HG03520 (cell line): ENCODE data around the gene SCGB1C1.
A peak's percentile ranks its signal among the peaks of the same experiment; 100 is the strongest.
"Not testable (repeated sequence)": the region's sequence is repeated elsewhere in the genome, so short reads cannot be mapped to it uniquely, and the experiment has no call there.

Experiments used
- ATAC-seq: cut with Tn5 transposase; IDR thresholded peaks from one replicate; pipeline ENCODE4 v1.9.1; 2021; ENCODE audit warnings: mild to moderate bottlenecking, moderate library complexity; ENCODE audit not compliant: unreplicated experiment

The SCGB1C1 gene

DNA sequence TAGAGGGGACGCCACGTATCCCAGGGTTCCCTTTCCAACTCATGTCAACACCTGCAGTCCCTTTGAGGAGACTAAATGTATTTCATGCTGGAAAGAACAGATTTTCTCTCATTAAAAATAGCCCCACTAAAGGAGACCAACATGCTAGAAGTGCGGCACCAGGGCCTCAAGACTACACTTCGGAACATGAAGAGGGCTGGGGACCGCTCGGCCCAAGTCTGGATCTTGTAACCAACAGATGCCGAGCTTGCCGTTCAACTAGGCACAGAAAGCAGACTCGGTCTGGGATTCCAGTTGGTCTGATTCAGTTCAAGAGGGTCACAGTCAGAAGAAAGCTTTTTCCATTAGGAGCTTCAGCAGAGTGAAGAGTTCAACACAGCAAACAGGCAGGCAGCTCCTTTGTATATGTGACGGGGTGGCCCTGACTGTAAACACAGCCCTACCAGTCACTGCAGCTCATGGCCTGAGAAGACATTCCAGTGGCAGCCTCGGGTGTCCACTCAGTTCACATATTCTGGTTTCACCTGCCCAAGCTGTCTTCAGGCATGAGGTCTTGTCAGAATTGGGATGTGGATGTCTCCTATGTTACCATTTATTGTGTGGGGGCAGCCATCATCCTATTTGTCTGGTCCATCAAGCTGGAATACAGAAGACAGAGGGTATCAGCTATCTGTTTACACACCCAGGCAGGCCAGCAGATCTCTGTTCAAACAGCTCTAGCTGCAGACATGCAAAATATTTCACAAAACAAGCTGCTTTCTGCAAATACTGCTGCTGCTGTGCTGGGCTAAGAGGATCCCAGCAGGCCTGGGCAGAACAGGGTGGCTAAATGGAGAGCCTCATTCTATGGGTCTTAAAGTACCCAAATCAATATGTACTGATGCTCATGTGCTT, 23.4 kb downstream of the SCGB1C1 start:
- no peak for ATAC-seq

DNA sequence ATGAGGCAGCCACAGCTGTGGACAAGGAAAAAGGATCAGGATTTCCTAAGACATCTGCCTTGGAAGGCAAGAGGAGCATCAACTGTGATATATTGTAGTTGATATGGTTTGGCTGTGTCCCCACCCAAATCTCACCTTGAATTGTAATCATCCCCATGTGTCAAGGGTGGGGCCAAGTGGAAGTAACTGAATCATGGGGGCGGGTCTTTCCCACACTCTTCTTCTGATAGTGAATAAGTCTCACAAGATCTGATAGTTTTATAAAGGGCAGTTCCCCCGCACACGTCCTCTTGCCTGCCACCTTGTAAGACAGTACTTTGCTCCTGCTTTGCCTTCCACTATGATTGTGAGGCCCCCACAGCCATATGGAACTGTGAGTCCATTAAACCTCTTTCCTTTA, 24.8 kb downstream of the SCGB1C1 start:
- no peak for ATAC-seq

DNA sequence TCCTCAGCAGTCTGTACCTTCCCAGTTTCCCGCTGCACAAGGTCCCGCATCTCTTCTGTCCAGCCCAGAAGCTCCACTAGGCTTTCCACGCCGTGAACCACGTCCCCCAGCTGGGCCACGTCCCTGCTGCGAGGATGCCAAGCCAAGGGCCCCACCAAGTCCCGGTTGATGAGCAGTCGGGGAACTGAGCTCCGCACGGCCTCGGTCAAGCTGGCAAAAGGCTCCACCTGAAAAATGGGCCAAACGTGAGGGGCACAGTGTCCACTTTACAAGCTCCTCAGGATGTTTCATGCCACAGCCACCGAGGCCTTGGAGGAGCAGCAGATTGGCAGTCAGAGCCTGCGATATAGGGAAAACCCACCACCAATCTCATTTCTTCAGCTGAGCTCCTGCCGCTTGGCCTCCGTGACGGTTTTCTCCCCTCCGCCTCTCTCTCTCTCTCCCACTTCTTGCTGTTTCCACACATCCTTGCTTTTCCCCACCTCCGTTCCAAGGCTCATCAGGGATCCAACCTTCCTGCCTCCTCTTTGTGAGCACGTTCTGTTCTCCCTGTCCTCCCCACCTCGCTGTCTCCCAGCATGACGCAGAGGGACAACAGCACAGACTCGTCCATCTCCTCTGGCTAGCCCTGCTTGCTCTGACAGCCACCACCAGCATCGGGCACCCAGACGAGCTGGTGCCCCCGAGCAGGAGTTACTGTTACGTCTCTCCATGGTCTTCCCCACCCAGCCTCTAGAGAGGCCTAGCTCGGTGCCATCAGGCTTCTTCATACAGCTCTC, 26.1 kb downstream of the SCGB1C1 start:
- ATAC-seq = no peak

DNA sequence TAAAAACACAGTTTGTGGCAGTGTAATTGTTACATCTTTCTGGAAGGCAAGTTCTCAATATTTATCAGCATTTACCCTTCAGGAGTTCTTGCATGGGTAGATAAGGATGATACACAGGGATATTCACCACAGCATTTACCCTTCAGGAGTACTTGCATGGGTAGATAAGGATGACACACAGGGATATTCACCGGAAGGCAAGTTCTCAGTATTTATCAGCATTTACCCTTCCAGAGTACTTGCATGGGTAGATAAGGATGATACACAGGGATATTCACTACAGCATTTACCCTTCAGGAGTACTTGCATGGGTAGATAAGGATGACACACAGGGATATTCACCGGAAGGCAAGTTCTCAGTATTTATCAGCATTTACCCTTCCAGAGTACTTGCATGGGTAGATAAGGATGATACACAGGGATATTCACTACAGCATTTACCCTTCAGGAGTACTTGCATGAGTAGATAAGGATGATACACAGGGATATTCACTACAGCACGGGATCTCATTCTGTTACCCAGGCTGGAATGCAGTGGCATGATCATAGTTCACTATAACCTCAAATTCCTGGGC, 27.9 kb downstream of the SCGB1C1 start:
- ATAC-seq = not testable (repeated sequence)

DNA sequence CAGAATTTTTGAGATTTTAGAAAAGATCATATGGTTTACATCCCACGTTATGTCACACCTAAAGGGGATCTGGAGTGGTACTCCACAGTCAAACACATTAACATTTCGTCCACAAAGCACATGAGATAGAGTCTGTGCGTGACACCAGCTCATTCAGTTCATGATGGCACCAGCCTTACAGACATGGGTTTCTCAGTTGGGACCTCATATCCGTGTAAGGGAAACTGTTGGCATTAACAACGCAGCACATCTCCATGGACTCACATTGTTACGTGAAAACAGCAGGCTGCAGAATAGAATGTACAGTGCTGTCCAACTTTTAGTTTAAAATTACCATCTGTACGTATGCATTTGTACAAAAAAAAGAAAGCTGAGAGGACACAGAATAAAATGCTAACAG, 28.7 kb downstream of the SCGB1C1 start:
- ATAC-seq = no peak

DNA sequence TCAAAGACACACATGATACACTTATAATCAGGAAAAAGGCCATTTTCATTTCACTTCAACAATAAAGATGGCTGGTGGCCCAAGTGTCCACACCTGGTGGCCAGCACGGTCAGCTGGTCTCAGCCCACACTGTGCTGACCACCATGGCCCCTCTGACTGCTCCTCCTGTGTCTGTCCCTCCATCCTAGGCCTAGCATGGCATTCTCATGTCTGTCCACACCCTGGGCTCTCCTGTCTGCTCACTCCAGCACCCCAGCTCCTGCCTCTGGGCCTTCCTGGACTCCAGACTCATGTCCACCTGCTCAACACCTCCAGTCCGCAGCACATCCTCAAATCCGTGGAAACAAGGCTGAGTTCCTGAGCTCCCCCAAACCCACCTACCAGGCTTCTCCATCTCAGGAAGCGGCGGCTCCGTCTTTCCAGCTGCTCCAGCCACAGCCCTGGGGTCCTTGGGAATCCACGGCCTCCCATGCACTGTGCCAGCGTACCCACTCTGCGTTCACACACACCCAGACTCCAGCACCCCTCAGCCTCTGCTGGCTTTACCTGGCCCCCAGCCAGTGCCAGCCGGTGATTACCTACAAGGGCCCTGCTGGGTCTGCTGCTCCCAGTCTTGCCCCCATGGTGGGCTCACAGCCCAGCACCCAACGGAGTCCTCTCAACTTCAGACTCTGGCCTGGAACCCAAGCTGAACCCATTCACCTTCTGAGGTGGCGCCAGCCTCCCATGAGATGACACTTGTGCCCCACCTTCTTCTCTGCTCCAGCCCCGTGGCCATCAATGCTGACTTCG, 29.3 kb downstream of the SCGB1C1 start:
- no peak for ATAC-seq

DNA sequence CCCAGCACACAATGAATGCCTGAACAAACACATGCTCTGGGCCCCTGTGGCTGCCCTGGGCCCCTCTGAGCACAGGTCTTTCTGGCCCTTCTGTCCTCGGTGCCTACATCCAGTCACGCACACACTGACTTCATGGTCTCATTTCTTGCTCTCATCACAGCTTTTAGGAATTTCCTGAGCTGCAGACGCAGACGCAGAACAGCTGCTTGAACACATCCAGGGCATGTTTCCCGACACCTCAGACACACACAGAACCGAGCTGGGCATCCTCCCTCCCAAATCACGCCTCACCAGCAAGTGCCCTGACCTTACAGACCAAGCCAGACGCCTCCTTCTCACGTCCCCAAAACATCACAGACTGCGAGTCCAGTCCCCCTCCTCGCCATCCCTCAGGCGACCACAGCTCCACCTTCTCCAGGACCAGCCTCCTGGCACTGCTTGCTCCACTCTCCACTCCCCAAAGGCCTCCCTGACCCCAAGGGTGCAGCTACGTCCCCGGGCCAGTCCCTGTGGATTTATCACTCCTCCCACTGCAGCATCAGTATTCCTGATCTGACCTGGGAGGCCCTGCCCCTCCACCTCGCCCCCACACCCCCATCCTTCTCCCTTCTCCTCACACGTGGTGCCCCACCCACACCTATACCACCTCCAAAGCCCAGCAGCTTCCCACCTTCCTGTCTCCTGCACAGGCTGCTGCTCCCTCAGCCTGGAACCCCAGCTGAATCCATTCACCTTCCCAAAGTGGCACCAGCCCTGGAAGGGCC, 30.3 kb downstream of the SCGB1C1 start:
- no peak for ATAC-seq

DNA sequence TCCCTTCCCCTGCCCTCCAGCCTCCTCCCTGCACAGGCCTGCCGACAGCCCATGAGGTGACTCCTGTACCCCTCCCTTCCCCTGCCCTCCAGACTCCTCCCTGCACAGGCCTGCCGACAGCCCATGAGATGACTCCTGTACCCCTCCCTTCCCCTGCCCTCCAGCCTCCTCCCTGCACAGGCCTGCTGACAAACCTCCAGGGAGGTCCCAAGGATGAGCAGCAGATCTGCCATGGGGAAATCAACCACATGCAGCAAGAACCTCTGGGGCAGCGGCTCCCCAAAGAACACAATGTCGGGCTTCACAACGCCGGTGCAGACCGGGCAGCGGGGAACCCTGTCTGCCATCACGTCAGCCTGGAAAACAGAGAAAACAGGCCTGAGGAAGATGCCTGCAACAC, 31.0 kb downstream of the SCGB1C1 start:
- ATAC-seq = no peak

DNA sequence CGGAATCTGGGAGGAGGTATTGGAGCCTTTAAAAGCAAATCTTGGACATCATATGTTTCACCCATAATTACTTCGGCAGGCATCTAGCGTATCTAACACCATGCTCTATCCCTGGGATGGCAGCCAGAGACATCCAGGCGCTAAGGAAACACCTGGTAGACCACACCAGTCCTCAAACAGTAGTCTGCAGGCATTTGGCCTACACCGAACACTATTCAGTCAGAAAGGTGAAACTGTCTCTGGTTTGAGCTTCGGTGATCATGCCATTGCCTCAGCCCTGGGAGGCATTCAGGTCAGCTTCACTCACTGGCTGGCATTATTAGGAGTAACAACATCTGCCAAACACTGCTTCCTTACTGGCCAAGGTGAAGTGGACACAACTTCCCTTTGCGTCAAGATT, 31.5 kb downstream of the SCGB1C1 start:
- ATAC-seq = no peak

DNA sequence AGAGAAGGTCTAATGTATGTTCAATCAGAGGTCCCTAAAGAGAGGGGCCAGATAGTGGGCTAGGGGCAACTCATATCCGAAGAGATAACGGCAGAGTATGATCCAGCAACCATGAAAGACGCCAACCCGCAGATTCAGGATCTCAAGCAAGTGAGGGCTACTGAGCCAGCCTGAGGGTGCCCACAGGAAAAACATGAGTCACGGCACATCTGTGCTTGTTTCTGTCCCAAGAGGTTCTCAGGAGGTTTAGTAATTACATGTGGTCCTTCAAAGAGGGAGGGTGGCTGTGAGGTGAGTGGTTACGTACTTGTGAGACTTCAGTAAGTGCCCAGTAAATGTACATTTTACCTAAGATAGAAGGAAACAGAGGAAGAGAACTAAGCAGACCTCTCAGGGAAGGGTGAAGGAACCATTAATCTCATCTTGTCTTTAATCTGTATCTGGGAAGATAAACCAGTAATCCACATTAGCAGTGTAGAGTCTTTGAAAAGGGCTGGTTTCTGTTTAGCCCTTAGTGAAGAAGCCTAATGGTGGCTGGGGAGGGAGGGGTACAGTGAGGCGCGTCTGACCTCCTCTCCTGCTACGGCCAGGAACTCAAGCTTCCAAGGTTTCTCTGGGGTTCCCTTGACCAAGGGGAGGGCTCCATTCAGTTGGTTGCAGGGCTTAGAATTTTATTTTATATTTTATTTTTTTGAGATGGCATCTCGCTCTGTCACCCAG, 33.0 kb downstream of the SCGB1C1 start:
- no peak for ATAC-seq

DNA sequence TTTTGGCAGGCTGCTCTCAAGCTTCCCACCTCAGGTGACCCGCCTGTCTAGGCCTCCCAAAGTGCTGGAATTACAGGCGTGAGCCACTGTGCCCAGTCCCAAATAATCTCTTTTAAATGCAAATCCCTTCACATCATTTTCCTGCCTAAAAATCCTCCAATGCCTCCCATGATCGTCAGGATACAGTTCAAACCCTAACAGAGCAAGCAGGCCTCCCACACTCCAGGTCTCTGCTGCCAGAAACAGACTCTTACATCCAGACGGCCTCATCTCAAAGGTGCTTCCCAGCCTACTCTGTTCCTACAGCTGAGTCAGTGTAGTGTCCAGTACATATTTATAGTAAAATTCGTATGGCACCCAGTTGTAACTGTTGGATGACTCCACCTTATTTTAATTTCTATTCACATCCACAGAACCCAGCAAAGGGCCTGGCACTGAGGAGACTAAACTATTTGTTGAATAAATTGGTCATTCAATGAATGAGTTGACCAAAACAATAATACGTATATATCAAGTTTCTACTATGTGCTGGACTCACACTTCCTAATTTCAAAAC, 35.0 kb downstream of the SCGB1C1 start:
- ATAC-seq = no peak

DNA sequence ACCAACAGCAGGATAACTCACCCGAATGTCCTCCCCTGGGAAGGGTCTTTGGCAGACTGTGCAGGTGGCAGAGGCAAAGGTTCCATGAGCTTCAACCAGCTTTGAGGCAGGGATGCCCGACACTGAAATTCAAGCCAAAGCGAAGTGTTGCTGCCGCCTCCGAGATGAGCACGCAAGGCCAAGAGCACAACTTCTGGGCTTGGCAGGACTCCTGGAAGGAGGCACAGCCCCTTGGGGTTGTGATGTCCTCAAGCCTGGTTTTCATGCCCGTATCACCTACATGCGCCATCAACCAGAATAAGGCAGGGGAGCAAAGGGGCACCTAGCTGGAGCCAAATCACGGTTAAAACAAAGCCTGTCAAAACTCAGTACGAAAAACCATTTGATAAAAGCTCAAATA, 37.6 kb downstream of the SCGB1C1 start:
- ATAC-seq = no peak

DNA sequence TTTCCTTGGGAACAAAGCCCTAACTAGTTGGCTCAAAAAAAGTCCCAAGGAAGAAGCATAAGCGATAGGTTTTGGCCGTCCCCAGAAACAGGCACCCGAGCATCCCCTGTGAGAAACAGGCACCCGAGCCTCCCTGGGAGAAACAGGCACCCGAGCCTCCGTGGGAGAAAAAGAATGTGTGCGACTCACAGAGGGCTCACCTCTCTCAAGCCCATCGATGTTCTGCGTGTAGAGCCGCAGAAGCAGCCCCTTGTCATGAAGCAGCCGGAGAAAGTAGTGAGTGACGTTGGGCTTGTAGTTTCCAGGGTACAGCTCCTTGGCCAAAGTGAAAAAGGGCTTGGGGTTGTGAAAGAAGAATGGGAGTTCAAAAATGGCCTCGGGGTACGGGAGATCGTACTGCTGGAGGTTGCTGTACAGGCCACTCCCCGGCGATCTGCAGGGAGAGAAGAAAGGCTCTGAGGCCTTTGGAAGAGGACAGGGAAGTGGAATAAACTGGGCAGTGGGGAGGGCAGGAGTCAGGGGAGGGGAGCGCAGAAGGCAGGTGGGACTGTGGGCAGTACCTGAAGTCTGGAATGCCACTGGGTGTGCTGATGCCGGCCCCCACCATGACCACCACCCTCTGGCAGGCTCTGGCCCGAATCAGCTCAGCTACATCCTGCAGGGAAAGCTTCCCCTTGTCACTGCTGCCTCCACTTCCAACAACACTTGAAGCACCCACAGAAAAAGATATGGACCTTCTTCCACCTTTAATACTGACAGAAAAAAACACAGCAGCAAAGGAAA, 40.1 kb downstream of the SCGB1C1 start:
- no peak for ATAC-seq

DNA sequence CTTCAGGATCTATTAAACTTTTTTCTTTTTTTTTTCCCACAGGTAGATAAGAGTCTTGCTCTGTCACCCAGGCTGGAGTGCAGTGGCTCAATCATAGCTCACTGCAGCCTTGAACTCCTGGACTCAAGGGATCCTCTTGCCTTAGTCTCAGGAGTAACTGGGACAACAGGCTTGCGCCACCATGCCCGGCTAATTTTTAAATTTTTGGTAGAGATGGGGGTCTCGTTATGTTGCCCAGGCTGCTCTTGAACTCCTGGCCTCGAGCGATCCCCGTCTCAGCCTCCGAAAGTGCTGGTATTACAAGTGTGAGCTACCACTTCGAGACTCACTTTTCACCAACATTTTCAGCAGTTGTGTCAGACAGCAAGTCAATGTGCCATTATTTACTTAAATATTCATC, 42.3 kb downstream of the SCGB1C1 start:
- no peak for ATAC-seq

DNA sequence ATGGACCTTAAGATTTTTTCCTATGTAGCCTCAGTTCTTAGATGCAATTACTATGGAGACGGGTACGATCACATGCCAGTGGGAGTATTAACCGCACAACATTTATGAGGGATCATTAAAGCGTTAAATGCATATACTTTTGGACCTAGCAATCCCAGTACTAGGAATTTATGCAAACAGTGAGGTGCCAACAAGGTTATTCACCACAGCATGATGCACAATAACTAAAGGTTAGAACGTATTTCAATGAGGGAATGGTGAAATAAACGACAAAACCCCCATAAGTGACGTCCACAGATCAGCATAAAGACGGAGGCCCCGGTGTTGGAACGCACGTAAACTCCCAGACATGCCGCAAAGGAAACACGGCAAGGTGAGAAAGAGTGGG, 42.7 kb downstream of the SCGB1C1 start:
- ATAC-seq = peak; percentile 12

DNA sequence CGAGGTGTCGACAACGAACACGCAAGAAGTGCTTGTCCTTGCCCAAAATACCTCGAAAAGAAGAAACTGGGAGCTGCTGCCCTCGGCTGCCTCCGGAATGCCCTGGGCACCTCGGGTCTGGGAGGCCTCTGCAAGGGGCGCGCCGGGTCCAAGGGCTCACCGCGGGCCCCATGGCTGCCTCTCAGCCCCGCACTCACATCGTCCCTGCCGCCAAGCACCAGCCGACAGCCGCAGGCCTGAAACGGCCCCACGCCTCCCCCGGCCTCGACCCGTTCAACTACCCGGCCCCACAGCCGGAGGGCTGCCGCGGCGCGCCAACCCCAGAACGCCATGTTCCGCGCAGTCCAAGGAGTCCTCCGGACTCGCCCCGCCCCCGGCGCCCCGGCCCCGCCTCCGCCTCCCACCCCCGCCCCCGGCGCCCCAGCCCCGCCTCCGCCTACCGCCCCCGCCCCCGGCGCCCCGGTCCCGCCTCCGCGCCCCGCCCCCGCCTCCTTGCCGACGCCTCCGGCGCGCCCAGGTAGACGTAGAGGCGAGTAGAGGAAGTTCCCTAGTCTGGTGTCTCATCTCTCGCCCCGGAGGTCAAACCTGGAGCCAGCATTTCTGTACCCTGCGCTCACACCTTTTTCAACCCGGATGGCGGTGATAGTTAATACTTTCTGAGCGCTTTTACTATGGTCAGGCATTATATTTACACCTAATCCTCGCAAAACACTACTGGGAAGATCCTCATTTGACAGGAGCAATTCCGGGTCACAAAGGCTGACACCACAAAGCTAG, 43.3 kb downstream of the SCGB1C1 start, which contains the start of gene SIRT3:
Gene SIRT3, minus strand, starts transcription at position 346 of the 777 bp plus-strand sequence. Its CDS starts 14 bp downstream, at position 332.
- peak; percentile 55 for ATAC-seq
